HG03159 (cell line): ENCODE data around the gene CAMSAP1.
"Not testable (repeated sequence)": the region's sequence is repeated elsewhere in the genome, so short reads cannot be mapped to it uniquely, and the experiment has no call there.

Experiments used
- ATAC-seq: cut with Tn5 transposase; IDR thresholded peaks from one replicate; pipeline ENCODE4 v1.9.1; 2021; ENCODE audit warnings: mild to moderate bottlenecking, moderate library complexity; ENCODE audit not compliant: unreplicated experiment

The CAMSAP1 gene

DNA sequence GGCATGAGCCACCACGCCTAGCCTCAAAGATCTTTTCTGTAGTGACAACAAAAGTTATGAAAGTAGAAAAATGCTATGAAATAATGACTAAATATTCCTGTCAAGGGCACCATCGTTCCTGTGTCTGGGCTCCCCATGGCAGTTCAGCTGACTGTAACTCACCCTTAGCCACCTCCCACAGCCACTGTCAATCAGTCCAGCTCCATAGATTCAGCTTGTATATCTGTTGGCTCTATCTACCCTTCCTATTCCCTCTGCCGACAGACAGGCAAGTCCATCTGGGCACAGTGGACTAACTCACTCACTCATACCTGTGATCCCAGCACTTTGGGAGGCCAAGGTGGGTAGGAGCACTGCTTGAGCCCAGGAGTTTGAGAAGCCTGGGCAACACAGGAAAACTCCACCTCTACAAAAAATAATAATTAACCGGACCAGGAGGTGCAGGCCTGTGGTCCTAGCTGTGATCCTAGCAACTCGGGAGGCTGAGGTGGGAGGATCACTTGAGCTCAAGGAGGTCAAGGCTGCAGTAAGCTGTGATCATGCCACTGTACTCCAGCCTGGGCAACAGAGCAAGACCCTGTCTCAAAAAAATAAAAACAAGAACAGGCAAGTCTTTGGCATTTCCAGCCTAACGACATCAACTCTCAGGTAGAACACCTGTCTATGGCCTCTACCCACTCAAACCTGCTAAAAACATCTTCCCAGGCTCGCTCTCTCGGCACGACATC is 6.2 kb downstream of the CAMSAP1 start:
- ATAC-seq = no peak

DNA sequence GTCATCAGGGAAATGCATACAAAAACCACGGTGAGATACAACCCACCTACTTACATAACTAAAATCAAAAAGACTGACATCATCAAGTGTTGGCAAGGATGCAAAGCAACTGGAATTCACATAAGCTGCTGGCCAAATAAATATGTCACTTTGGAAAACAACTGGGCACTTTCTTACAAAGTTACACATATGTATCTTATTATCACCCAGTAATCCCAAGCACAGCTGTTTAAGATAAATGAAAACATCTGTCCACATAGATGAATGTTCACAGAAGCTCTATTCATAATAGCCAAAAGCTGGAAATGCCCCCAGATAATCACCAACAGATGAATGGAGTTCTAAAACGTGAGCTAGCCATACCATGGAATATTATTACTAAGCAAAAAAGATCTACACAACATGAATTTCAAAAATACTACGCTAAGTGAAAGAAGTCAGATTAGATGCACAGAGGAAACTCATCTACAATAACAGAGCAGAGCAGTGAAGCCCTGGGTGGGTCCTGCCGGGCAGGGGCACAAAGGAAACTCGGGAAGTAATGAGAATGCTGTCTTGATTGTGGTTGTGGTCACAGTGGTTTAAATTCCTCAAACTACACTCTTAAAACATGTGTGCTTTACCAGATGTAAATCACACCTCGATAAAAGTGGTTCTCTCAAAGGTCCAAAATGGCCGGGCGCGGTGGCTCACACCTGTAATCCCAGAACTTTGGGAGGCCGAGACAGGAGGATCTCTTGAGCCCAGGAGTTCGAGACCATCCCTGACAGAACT is 8.5 kb downstream of the CAMSAP1 start:
- ATAC-seq = no peak

DNA sequence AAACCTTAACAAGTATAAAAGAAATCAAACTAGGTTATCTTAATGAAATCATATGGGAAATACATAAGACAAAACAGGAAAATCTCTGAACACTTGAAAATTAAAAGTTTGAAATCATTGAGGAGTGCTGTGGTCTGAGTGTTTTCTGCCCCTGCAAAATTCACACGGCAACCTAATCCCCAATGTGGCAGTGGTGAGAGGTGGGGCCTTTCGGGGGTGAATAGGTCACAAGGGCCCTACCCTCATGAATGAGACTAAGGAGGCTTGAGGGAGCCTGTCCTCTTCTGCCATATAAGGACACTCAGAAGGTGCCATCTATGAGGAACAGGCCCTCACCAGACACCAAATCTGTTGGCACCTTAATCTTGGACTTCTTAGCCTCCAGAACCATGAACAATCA is 10.7 kb downstream of the CAMSAP1 start:
- no peak for ATAC-seq

DNA sequence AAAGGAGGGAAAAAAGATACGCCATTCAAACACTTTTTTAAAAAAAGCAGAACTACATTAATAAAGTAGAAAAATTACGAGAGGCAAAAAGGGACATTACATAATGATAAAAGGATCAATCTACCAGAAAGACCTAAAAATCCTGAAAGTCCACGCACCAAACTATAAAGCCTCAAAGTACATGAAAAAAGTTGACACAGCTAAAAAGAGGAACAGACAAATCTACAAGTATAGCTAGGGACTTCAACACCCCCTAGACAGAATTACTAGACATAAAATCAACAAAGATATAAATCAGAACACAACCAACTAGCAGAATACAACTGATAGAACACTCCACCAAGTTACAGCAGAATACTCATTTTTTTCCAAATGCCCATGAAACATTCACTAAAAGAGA is 11.1 kb downstream of the CAMSAP1 start:
- ATAC-seq = no peak

DNA sequence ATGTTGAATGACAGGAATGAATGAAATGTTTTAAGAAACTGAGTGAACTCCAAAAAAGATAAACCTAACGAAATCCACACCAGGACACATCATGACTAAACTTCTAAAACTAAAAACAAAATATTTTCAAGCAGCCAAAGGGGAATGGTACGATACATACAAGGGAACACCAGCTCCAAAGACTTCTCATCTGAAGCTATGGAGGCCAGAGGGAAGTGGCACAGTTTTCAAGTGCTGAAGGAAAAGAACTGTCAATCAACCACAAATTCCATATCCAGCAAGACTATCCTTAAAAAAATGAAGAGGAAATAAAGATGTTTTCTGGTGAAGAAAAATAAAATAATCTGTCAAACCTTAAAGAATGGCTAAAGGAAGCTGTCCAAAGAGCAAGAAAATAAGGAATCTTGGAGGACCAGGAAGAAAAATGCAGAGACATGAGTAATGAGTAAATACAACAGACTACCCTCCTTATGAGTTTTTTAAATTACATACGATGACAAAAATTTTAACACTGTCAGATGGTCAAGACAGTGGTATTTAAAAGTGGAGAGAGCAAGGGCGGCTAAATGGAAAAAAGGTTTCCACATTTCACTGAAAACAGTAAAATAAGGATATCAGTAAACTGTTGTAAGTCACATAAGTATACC is 12.0 kb downstream of the CAMSAP1 start:
- no peak for ATAC-seq

DNA sequence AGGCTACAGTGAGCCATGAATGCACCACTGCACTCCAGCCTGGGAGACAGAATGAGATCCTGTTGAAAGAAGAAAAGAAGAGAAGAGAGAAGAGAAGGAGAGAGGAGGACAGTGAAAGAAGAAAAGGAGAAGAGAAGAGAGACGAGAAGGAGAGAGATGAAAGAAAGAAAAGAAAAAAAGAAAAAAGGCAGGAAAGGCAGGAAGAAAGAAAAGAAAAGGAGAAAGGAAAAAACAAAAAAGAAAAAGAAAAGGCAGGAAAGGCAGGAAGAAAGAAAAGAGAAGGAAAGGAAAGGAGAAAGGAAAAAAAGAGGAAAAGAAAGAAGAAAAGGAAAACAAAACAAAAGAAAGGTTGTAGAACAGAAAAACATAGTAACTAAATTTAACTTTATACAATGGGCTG is 14.2 kb downstream of the CAMSAP1 start:
- ATAC-seq = no peak

DNA sequence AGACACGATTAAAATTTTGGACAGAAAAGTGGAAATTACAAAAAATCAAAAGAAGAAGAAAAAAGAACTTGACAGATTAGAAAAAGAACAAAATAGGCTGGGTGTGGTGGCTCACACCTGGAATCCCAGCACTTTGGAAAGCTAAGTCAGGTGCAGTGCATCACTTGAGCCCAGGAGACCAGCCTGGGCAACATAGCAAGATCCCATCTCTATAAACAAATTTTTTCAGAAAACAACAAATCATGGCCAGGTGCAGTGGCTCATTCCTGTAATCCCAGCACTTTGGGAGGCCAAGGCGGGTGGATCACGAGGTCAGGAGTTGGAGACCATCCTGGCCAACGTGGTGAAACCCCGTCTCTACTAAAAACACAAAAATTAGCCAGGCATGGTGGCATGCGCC is 15.0 kb downstream of the CAMSAP1 start:
- ATAC-seq = not testable (repeated sequence)

DNA sequence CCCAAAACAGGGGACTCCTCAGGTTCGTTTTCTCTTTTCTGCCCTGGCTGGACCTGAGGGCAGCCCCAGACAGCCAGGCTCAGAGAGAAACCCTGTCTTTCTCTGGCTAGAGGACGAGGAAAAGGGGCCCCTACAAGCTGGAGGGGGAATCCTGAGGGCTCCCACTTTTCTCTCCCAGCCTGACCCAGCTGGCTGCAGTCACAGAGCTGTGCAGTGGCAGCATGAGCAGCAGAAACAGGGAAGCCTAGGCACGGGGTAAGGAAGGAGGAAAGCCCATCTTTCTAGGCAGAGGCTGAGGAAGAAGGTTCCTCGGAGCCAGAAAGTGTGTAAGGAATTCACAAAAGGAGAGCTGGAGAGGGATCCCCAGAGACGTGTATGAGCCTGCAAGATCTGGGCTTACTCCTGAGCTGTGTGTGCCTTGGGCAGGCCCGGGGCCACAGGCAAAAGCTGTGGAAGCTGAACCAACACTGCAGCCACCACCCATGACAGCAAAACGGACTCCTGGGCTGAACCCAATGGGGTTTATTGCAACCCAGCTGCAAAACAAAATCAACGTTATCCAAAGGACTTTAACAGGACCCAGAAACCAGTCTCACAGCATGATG is 16.2 kb downstream of the CAMSAP1 start:
- no peak for ATAC-seq

DNA sequence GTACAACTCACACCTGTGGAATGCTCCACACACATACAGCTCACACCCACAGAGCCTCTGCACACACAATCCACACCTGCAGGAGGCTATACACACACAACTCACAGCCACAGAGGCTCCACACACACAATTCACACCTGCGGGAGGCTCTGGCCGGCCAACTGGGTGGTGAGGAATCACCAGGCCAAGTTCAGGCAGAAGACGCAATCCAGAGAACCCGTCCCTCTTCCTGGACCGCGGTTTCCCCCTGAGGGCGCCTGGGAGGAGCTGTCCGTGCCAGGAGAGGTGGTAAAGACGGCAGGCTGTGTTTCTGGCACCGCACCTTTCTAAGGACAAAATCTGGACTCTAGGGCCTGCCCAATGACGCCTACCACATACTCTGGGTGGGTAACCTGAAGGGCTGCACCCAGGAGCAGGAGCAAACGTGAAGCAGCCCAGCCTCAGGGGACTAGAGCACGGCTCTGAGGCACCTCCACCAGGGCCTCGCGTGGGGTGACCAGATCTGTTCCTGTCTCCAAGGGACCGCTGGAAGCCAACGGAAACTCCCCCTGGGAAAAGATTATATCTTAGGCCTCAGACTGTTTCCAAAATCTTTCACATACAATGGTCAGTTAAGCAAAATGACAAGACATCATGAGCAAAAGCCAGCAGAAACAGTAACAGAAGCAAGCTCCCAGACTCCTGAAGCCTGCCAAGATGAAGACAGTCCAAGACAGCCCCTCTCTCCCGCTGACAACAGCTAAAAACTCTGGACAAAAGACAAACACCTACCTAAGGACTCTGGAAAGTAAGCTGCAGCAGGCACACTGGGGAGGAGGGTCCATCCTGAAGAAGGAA is 16.9 kb downstream of the CAMSAP1 start:
- ATAC-seq = no peak

DNA sequence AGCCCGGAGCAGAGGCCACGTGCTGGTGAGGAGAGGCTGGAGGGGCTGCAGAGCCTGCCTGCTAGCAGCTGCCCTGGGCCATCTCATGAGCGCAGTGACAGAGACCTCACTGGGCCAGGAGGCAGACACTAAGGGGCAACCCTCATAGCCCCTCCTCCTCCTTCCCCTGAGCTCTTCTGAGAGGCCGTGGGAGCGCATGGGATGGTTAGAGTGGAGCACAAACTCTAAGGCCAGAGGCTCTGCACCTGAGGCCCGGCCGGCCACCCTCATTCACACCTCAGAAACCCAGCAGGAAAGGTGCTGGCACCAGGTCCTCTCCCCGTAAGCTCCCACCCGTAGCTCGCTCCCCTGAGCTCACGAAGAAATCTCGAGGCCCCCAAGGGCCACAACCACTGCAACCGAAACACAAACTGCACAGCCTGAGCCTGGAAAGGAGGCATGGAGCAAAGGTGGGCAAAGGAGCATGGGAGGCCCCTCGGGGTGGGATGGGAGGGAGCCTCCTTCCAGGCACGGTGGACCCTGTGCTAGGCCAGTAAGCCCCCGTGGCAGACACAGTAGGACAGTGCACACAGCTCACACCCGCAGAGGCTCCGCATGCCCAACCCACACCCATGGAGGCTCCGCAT is 17.7 kb downstream of the CAMSAP1 start:
- ATAC-seq = no peak

DNA sequence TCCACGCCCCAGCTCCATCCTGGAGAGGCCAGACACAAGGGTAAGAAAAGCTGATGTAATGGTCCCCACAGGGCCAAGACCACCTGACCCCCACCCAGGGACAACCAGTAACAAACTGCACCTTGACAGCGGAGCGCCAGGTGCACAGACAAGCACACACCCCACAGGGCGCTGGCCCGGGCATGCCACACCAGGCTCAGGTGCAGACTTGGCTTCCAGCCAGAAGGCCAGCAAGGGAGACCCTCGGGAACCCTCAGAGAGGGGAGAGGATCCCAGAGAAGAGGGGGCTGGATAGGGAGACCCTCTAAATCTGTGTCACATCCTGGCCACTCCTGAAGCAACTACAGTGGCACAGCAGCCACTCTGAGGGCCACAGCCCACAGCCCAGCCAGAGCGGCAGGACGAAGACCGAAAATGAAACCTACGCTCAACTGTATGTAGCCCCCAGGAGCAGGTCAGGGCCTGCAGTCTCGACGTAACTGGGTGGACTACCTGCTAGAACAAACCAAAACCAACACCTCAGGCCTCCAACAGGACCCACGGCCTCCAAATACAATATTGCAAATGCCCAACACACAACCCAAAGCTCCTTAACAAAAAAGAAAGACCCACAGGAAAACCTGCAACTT is 18.5 kb downstream of the CAMSAP1 start:
- no peak for ATAC-seq

DNA sequence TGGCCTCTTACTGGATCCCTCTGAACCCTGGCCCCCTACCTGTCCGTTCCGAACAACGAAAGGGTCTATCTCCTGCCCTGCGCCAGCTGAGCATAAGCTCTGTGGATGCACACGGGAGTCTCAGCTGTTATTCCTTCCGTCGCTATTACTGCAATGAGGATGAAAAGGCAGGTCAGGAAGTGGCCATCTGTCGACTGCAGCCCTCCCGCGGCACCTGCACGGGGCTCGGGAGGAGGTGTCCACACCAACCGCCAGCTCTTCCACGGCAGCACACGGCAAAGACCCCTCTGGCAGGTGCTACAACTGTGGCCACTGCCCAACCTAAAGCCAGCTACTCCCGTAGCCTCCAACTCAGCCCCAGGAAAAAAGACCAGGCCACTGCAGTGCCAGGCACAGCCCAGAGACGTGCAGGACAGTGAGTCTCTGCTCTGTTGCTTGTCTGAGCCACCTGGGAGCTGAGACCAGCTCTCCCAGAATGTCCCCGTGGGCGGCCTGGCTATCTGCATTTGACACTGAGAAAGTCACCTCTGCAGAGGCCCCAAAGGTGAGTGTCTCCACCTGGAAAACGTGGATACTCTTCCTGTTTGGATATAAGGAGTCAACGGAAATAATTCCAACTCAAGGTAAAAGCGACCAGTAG is 19.1 kb downstream of the CAMSAP1 start:
- ATAC-seq = no peak

DNA sequence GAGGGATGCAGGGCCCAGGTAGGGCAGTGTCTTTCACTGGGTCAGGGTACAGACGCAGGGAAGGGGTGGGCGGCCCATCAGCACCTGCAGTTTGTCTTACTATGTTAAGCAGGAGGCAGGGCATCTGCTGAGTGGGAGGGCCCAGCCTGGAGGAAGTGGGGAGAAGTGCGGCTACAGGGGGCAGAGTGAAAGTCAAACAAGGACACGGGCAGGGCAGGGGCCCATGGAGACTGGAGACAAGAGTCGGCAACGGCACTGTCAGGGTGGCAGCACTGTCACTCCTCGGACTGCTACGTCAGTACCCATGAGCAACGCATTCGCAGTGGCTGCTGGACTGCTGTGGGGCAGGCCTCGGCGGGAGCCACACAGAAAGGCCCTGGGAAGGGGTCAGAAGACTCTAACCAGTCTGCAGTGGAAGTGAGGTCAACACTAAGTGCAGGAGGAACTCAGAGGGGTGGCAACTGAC is 19.7 kb downstream of the CAMSAP1 start:
- peak; percentile 79 for ATAC-seq

DNA sequence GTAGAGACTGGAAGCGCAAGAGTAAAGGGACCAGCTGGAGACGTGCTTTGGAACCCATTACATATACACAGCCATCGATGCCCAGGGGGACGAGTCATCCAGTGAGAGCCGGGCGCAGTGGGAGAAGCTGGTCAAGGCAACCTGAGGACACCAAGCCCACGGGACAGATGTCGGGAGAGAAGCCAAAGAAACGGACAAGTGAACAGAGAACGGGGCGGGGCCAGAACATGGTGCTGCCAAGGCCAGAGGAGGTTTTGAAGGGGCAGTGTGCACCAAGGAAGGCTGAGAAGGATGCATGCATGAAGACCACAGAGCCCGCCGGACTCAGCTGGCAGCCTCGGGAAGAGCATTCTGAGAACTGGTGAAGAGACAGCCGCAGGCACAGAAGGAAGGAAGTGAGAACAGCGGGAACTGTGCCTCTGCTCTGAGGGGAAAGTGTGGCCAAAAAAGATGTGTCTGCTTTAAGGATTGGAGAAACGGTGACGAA is 20.3 kb downstream of the CAMSAP1 start:
- no peak for ATAC-seq

DNA sequence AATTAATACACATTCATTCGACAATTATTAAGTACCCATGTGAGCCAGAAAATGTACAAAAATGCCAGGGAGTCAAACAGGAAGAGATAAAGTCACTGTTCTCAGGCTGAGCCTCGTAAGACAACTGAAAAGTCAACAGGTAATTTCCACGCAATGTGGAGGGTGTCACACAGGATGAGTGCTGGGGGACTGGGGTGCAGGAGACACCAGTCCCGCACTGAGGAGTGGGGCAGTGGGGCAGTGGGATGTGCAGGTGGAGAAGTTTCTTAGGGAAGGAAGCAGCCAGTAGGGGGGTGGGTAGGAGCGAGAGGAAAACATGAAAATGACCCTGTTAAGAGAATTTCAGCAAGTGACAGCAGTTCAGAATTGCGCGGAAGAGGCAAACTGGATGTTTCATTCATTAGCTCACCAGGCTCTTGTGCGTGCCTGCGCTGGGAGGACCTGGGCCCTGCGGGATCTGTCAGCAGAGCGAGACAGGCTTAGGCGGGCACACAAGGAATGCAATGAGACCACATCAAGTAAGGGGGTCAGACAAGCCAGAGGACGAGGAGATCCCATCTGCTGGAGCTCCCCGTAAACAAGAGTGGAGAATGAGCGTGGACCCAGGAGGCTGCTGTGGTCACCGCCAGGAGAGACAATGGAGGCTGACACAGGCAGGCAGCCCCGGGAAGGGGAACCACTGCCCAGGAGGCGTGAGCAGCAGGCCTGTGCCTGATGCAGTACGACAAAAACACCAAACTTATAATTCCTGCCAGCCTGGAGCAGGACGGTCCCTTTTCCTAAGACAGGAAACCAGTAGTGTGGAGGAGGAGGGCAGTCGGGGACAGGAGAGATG is 21.0 kb downstream of the CAMSAP1 start:
- no peak for ATAC-seq

DNA sequence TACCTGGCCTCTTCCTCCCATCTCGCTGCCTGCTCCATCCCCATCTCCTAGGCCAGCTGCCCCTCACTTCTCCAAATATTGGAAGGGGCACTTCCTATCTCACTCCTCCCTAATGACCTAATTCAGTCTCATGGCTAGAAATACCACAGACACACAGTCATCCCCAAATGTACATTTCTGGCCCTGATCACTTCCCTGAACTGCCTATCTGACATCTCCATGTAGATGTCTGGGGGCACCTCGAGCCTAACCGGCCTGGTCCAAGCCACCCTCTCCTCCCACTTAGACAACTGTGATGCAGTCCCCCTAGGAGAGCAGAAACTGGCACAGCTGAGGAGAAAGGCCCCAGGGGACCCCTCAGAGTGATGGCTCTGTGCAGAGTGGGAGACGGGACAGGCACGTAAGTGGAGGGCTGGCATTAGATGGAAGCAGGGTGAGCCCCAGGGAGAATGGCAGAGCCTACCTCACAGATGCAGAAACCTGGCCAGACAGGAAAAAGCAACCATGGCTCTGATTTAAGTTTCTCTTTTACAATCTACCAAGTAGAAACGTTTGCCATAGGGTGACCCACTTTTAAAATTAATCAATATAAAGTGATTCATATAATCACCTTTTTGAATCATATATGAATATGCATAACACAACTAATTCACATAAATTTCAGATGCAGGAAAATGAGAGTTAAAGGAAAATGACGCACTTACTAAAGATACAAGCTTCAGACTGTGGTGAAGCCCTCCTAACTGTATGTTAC is 22.1 kb downstream of the CAMSAP1 start:
- ATAC-seq = no peak

DNA sequence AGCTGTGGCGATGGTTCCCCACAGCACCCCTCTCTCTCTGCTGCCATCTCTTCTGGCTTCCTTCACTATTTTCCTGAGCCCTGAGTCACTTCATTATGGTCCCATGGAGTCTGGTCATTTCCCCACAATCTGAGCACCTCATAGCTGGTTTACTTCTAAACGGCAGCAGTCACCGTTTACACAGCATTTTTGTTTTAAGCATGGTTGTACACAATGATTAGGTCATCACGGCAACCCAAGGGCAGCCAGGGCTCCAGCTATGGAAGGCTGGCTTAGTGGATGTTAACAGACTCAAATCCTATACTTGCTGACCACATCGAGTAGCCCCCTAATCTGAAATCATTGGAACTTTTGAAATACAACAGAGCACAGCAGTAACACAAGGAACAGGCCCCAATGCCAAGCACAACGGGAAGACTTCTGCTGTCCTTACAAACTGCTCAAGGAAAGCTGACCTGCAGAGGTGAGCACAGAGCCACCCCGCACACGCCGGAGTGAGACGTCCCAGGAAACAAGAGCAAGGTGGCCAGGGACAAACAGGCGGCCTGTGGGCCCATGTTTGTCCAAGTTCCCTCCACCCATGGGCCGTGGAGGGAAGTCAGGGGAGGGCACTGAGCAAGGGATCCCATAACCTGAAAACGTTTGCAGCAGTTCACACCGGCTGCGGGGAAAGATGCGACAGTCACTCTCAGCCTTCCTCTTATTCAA is 22.9 kb downstream of the CAMSAP1 start:
- ATAC-seq = no peak
